ENCODE results near the gene PRPF6. TPM values are rescaled to one million over a fixed set of nuclear protein-coding genes. Genes with fewer than 3 reads are reported as not detected.

Gene PRPF6
- total and polyA plus RNA-seq, 2 of the 13 experiments (the other 11 are each of a cell fraction or from before 2014, with no cell fraction given) = 63.7 to 101 TPM

DNA sequence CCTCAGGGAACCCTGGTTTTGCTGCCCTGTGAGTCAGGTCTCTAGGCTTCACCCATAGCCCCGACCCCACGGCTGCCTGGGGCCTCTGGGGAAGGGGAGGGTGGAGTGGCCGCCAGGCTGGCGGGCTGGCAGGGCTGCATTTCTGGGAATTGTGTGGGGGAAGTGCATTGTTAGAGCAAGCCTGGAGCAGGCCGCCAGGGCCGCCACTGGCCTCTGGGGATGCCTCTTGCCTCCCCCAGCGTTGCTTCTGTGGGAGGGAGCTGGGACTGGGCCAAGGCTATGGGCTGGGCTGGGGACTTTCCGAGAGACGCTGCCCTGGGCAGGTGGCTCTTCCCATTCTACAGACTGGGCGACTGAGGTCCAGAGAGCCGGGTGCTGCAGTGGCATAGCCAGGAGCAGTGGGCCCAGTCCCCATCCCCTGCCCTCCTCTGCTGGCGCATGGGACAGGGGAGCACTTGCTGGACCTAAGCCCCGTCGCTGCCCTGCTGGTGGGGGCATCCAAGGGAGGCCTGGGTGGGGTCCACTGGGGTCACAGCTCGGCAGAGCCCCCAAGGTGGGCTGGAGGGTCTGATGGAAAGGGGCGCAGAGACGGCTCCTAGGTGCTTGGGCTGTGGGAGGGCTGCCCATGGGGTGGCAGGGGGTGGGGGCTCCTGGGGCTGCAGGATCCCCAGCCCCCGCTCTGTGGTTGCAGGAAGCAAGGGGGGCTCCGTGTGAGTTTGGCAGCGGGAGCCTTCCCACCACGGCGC, 75.1 kb downstream of the PRPF6 start (continued):
- no peak for TF ChIP-seq CENPT (CRISPR knock-in tag; IDR thresholded peaks at IDR 0.05; ENCODE audit: low read depth)
- TF ChIP-seq JUNB (CRISPR knock-in tag; IDR thresholded peaks at IDR 0.05; ENCODE audit: borderline replicate concordance) = no peak
- TF ChIP-seq NFIB (CRISPR knock-in tag; IDR thresholded peaks at IDR 0.05; ENCODE audit: borderline replicate concordance) = no peak
- peak; percentile 87; the same call in 1 of the 2 replicates for TF ChIP-seq ZNF746 (CRISPR knock-in tag; IDR thresholded peaks at IDR 0.05)
- TF ChIP-seq CHCHD3 (CRISPR knock-in tag; IDR thresholded peaks at IDR 0.05) = 0 out of 2 replicates have a peak, but pooled peaks have one; percentile 42
- peak; percentile 86; the same call in 1 of the 2 replicates for TF ChIP-seq DNMT3B (CRISPR knock-in tag; conservative IDR thresholded peaks at IDR 0.05)
- peak; percentile 96 for TF ChIP-seq CBX1 (IDR thresholded peaks at IDR 0.05; ENCODE audit: low read depth)
- TF ChIP-seq SP1 (IDR thresholded peaks at IDR 0.05) = no peak
- peak; percentile 57 for TF ChIP-seq SP1 (CRISPR knock-in tag; IDR thresholded peaks at IDR 0.05)
- TF ChIP-seq, protein P1, sequence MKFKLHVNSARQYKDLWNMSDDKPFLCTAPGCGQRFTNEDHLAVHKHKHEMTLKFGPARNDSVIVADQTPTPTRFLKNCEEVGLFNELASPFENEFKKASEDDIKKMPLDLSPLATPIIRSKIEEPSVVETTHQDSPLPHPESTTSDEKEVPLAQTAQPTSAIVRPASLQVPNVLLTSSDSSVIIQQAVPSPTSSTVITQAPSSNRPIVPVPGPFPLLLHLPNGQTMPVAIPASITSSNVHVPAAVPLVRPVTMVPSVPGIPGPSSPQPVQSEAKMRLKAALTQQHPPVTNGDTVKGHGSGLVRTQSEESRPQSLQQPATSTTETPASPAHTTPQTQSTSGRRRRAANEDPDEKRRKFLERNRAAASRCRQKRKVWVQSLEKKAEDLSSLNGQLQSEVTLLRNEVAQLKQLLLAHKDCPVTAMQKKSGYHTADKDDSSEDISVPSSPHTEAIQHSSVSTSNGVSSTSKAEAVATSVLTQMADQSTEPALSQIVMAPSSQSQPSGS (CRISPR knock-in tag; IDR thresholded peaks at IDR 0.05) = 0 out of 2 replicates have a peak, but pooled peaks have one; percentile 47
- peak; percentile 47; the same call in 1 of the 2 replicates for TF ChIP-seq ZSCAN30 (CRISPR knock-in tag; IDR thresholded peaks at IDR 0.05)
- 0 out of 2 replicates have a peak, but pooled peaks have one; percentile 87 for TF ChIP-seq STAT5B (CRISPR knock-in tag; IDR thresholded peaks at IDR 0.05)
- peak; percentile 62; the same call in 1 of the 2 replicates for TF ChIP-seq BCL6 (CRISPR knock-in tag; IDR thresholded peaks at IDR 0.05)
- peak; percentile 22; the same call in 1 of the 2 replicates for TF ChIP-seq ETV5 (CRISPR knock-in tag; IDR thresholded peaks at IDR 0.05; ENCODE audit: borderline replicate concordance)
- 0 out of 2 replicates have a peak, but pooled peaks have one; percentile 21 for TF ChIP-seq ZNF790 (CRISPR knock-in tag; IDR thresholded peaks at IDR 0.05; ENCODE audit: borderline replicate concordance)
- peak; percentile 37 for TF ChIP-seq ZNF781 (CRISPR knock-in tag; IDR thresholded peaks at IDR 0.05; ENCODE audit: borderline replicate concordance, not compliant biosample characterization)
- peak; percentile 72 for TF ChIP-seq SAP130 (CRISPR knock-in tag; IDR thresholded peaks at IDR 0.05; ENCODE audit: low read depth)
- TF ChIP-seq, protein P2, sequence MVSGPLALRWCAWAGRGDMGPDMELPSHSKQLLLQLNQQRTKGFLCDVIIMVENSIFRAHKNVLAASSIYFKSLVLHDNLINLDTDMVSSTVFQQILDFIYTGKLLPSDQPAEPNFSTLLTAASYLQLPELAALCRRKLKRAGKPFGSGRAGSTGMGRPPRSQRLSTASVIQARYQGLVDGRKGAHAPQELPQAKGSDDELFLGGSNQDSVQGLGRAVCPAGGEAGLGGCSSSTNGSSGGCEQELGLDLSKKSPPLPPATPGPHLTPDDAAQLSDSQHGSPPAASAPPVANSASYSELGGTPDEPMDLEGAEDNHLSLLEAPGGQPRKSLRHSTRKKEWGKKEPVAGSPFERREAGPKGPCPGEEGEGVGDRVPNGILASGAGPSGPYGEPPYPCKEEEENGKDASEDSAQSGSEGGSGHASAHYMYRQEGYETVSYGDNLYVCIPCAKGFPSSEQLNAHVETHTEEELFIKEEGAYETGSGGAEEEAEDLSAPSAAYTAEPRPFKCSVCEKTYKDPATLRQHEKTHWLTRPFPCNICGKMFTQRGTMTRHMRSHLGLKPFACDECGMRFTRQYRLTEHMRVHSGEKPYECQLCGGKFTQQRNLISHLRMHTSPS (CRISPR knock-in tag; IDR thresholded peaks at IDR 0.05; ENCODE audit: low read depth) = peak; percentile 60; the same call in 1 of the 2 replicates
- TF ChIP-seq ZNF326 (CRISPR knock-in tag; IDR thresholded peaks at IDR 0.05; ENCODE audit: borderline replicate concordance) = peak; percentile 72; the same call in 1 of the 2 replicates
- peak; percentile 79; the same call in 1 of the 2 replicates for TF ChIP-seq AHR (CRISPR knock-in tag; IDR thresholded peaks at IDR 0.05)
- TF ChIP-seq, protein P3, sequence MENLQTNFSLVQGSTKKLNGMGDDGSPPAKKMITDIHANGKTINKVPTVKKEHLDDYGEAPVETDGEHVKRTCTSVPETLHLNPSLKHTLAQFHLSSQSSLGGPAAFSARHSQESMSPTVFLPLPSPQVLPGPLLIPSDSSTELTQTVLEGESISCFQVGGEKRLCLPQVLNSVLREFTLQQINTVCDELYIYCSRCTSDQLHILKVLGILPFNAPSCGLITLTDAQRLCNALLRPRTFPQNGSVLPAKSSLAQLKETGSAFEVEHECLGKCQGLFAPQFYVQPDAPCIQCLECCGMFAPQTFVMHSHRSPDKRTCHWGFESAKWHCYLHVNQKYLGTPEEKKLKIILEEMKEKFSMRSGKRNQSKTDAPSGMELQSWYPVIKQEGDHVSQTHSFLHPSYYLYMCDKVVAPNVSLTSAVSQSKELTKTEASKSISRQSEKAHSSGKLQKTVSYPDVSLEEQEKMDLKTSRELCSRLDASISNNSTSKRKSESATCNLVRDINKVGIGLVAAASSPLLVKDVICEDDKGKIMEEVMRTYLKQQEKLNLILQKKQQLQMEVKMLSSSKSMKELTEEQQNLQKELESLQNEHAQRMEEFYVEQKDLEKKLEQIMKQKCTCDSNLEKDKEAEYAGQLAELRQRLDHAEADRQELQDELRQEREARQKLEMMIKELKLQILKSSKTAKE (CRISPR knock-in tag; IDR thresholded peaks at IDR 0.05; ENCODE audit: borderline replicate concordance) = no peak
- TF ChIP-seq, protein P4, sequence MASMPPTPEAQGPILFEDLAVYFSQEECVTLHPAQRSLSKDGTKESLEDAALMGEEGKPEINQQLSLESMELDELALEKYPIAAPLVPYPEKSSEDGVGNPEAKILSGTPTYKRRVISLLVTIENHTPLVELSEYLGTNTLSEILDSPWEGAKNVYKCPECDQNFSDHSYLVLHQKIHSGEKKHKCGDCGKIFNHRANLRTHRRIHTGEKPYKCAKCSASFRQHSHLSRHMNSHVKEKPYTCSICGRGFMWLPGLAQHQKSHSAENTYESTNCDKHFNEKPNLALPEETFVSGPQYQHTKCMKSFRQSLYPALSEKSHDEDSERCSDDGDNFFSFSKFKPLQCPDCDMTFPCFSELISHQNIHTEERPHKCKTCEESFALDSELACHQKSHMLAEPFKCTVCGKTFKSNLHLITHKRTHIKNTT (CRISPR knock-in tag; IDR thresholded peaks at IDR 0.05) = no peak
- 0 out of 2 replicates have a peak, but pooled peaks have one; percentile 29 for TF ChIP-seq TBP (CRISPR knock-in tag; IDR thresholded peaks at IDR 0.05)
- TF ChIP-seq ZNF737 (CRISPR knock-in tag; IDR thresholded peaks at IDR 0.05; ENCODE audit: borderline replicate concordance) = no peak

Data from HepG2 (cell line).